Measurements from ENCODE around the gene CRIP1.

Gene CRIP1

GRCh38 chr14:105455766-105456660 lies 30.7 kb upstream of the CRIP1 start:
- Histone ChIP-seq H3K9me3 (ENCODE audit: control insufficient read depth, low read length) (no peaks in the 10 kb centered on the region), H3K4me1 (ENCODE audit: control insufficient read depth, insufficient read depth, low read length) (no peaks in the 10 kb centered on the region), H3K4me3 (ENCODE audit: low read length) (no peak overlapping the region), H3K9ac (ENCODE audit: low read length) (no peak overlapping the region), H3K36me3 (ENCODE audit: control insufficient read depth, insufficient read depth, low read length) (no peaks in the 10 kb centered on the region), H3K27me3 (ENCODE audit: control insufficient read depth, insufficient read depth, low read length) (no peaks in the 10 kb centered on the region)

GRCh38 chr14:105456736-105457617 lies 29.7 kb upstream of the CRIP1 start:
- Histone ChIP-seq H3K9ac (ENCODE audit: low read length) (no peak overlapping the region), H3K4me3 (ENCODE audit: low read length) (no peak overlapping the region), H3K9me3 (ENCODE audit: control insufficient read depth, low read length) (no peaks in the 10 kb centered on the region), H3K36me3 (ENCODE audit: control insufficient read depth, insufficient read depth, low read length) (no peaks in the 10 kb centered on the region), H3K4me1 (ENCODE audit: control insufficient read depth, insufficient read depth, low read length) (no peaks in the 10 kb centered on the region), H3K27me3 (ENCODE audit: control insufficient read depth, insufficient read depth, low read length) (no peaks in the 10 kb centered on the region)

GRCh38 chr14:105458010-105458409 lies 28.7 kb upstream of the CRIP1 start:
- no peaks in the 10 kb centered on the region for H3K27me3 ChIP-seq (ENCODE audit: control insufficient read depth, insufficient read depth, low read length)

GRCh38 chr14:105458571-105458970 lies 28.1 kb upstream of the CRIP1 start:
- no peaks in the 10 kb centered on the region for H3K36me3 ChIP-seq (ENCODE audit: control insufficient read depth, insufficient read depth, low read length)

More at GRCh38 chr14:105458010-105458409, 28.7 kb upstream of the CRIP1 start:
- Histone ChIP-seq H3K4me3 (ENCODE audit: low read length) (no peak overlapping the region), H3K9ac (ENCODE audit: low read length) (no peak overlapping the region), H3K4me1 (ENCODE audit: control insufficient read depth, insufficient read depth, low read length) (no peaks in the 10 kb centered on the region), H3K9me3 (ENCODE audit: control insufficient read depth, low read length) (no peaks in the 10 kb centered on the region), H3K36me3 (ENCODE audit: control insufficient read depth, insufficient read depth, low read length) (no peaks in the 10 kb centered on the region)

GRCh38 chr14:105460116-105460515 lies 26.6 kb upstream of the CRIP1 start:
- Histone ChIP-seq H3K4me3 (ENCODE audit: low read length) (no peak overlapping the region), H3K9me3 (ENCODE audit: control insufficient read depth, low read length) (no peaks in the 10 kb centered on the region), H3K27me3 (ENCODE audit: control insufficient read depth, insufficient read depth, low read length) (no peaks in the 10 kb centered on the region), H3K9ac (ENCODE audit: low read length) (no peak overlapping the region), H3K36me3 (ENCODE audit: control insufficient read depth, insufficient read depth, low read length) (no peaks in the 10 kb centered on the region), H3K4me1 (ENCODE audit: control insufficient read depth, insufficient read depth, low read length) (no peaks in the 10 kb centered on the region)

More at GRCh38 chr14:105458571-105458970, 28.1 kb upstream of the CRIP1 start:
- Histone ChIP-seq H3K4me1 (ENCODE audit: control insufficient read depth, insufficient read depth, low read length) (no peaks in the 10 kb centered on the region), H3K27me3 (ENCODE audit: control insufficient read depth, insufficient read depth, low read length) (no peaks in the 10 kb centered on the region), H3K9me3 (ENCODE audit: control insufficient read depth, low read length) (no peaks in the 10 kb centered on the region), H3K9ac (ENCODE audit: low read length) (no peak overlapping the region), H3K4me3 (ENCODE audit: low read length) (no peak overlapping the region)

- Histone ChIP-seq H3K9ac (ENCODE audit: low read length) (no peak overlapping the region), H3K27me3 (ENCODE audit: control insufficient read depth, insufficient read depth, low read length) (no peaks in the 10 kb centered on the region), H3K36me3 (ENCODE audit: control insufficient read depth, insufficient read depth, low read length) (no peaks in the 10 kb centered on the region), H3K9me3 (ENCODE audit: control insufficient read depth, low read length) (no peaks in the 10 kb centered on the region), H3K4me1 (ENCODE audit: control insufficient read depth, insufficient read depth, low read length) (no peaks in the 10 kb centered on the region), H3K4me3 (ENCODE audit: low read length) (no peak overlapping the region)
Measured at GRCh38 chr14:105460616-105461015, 26.1 kb upstream of the CRIP1 start.

GRCh38 chr14:105461903-105462302 lies 24.8 kb upstream of the CRIP1 start:
- H3K36me3 ChIP-seq (ENCODE audit: control insufficient read depth, insufficient read depth, low read length), result no peaks in the 10 kb centered on the region
- H3K27me3 ChIP-seq (ENCODE audit: control insufficient read depth, insufficient read depth, low read length), result no peaks in the 10 kb centered on the region
- H3K4me1 ChIP-seq (ENCODE audit: control insufficient read depth, insufficient read depth, low read length), result no peaks in the 10 kb centered on the region
- H3K9me3 ChIP-seq (ENCODE audit: control insufficient read depth, low read length), result no peaks in the 10 kb centered on the region
- no peak overlapping the region for H3K9ac ChIP-seq (ENCODE audit: low read length)
- H3K4me3 ChIP-seq (ENCODE audit: low read length), result no peak overlapping the region

GRCh38 chr14:105464501-105464900 lies 22.2 kb upstream of the CRIP1 start:
- H3K9me3 ChIP-seq (ENCODE audit: control insufficient read depth, low read length), result no peaks in the 10 kb centered on the region
- H3K9ac ChIP-seq (ENCODE audit: low read length), result no peak overlapping the region
- H3K27me3 ChIP-seq (ENCODE audit: control insufficient read depth, insufficient read depth, low read length), result no peaks in the 10 kb centered on the region
- H3K36me3 ChIP-seq (ENCODE audit: control insufficient read depth, insufficient read depth, low read length), result no peaks in the 10 kb centered on the region
- H3K4me3 ChIP-seq (ENCODE audit: low read length), result no peak overlapping the region
- H3K4me1 ChIP-seq (ENCODE audit: control insufficient read depth, insufficient read depth, low read length), result peaks cover 10% of the 10 kb centered on the region

GRCh38 chr14:105465209-105466031 lies 21.3 kb upstream of the CRIP1 start:
- H3K36me3 ChIP-seq (ENCODE audit: control insufficient read depth, insufficient read depth, low read length), result no peaks in the 10 kb centered on the region
- H3K27me3 ChIP-seq (ENCODE audit: control insufficient read depth, insufficient read depth, low read length), result no peaks in the 10 kb centered on the region
- H3K9ac ChIP-seq (ENCODE audit: low read length), result no peak overlapping the region
- peaks cover 13% of the 10 kb centered on the region for H3K4me1 ChIP-seq (ENCODE audit: control insufficient read depth, insufficient read depth, low read length)
- no peak overlapping the region for H3K4me3 ChIP-seq (ENCODE audit: low read length)
- no peaks in the 10 kb centered on the region for H3K9me3 ChIP-seq (ENCODE audit: control insufficient read depth, low read length)

GRCh38 chr14:105466531-105467248 lies 20.0 kb upstream of the CRIP1 start:
- Histone ChIP-seq H3K9ac (ENCODE audit: low read length) (no peak overlapping the region), H3K4me3 (ENCODE audit: low read length) (no peak overlapping the region), H3K4me1 (ENCODE audit: control insufficient read depth, insufficient read depth, low read length) (peaks cover 14% of the 10 kb centered on the region), H3K27me3 (ENCODE audit: control insufficient read depth, insufficient read depth, low read length) (no peaks in the 10 kb centered on the region), H3K9me3 (ENCODE audit: control insufficient read depth, low read length) (no peaks in the 10 kb centered on the region), H3K36me3 (ENCODE audit: control insufficient read depth, insufficient read depth, low read length) (no peaks in the 10 kb centered on the region)

- no peak overlapping the region for H3K9ac ChIP-seq (ENCODE audit: low read length)
- H3K4me1 ChIP-seq (ENCODE audit: control insufficient read depth, insufficient read depth, low read length), result peaks cover 21% of the 10 kb centered on the region
- H3K27me3 ChIP-seq (ENCODE audit: control insufficient read depth, insufficient read depth, low read length), result no peaks in the 10 kb centered on the region
- no peaks in the 10 kb centered on the region for H3K9me3 ChIP-seq (ENCODE audit: control insufficient read depth, low read length)
- no peaks in the 10 kb centered on the region for H3K36me3 ChIP-seq (ENCODE audit: control insufficient read depth, insufficient read depth, low read length)
- H3K4me3 ChIP-seq (ENCODE audit: low read length), result no peak overlapping the region
Measured at GRCh38 chr14:105467249-105467941, 19.3 kb upstream of the CRIP1 start.

Measured in mucosa of stomach (tissue), 1 donor.